ENCODE measurements around the gene SSTR3. TPM values are rescaled to one million over a fixed set of nuclear protein-coding genes. Genes with fewer than 3 reads are reported as not detected.

SSTR3 gene
- total RNA-seq, 2 donors from 2014 or later = 0.11 to 0.20 TPM

DNA sequence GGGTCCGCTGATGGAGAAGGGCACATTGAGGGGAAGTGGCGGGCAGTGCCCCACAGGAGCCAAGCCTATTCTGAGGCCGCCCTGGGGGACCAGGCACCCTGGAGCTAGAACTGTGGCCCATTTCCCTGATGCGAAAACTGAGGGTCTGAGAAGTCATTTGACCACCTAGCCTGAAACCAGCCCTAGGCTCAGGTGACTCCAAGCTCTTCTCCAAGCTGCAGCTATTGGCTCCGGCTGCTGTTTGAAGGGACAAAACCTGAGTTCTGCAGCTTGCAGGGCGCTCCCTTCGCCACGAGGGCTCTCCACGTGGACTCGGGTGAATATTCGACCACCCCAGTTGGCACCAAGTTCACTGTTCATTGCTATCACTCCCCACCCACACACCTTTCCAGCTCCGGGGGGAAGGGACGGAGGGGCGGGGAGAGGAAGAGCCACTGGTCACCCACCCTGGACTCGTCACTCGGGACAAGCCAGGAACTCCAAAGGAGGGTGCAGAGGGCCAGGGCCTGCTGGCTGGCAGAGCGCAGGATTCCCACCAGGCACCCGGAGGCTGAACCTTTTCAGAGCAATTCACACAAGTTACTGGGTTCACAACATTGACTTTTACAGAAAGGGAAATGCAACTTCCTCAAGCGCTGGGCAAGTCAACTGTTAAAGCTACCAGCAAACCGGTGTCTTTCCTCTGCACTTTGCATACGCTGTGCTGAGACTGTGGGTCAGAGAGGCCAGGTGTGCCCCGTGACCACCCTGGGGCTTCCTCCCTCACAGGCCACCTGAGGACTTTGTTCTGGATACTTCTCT is 32.8 kb upstream of the SSTR3 start:
- no peak overlapping the region for H3K27ac ChIP-seq (ENCODE audit: low read depth, low read length)
- no peaks in the 10 kb centered on the region for H3K36me3 ChIP-seq (ENCODE audit: control insufficient read depth, insufficient read depth, low read length)
- Mint-ChIP-seq H3K4me1 (peaks cover 8% of the 10 kb centered on the region), H3K36me3 (ENCODE audit: low read depth) (no peaks in the 10 kb centered on the region), H3K27me3 (ENCODE audit: insufficient read depth) (peaks cover 1% of the 10 kb centered on the region), H3K27ac (no peak overlapping the region), H3K4me3 (no peak overlapping the region), H3K9me3 (no peaks in the 10 kb centered on the region)
- no peaks in the 10 kb centered on the region for H3K9me3 ChIP-seq (ENCODE audit: control insufficient read depth, low read length)
- H3K4me3 ChIP-seq (ENCODE audit: low read length) = no peak overlapping the region
- WGBS, 2 experiments (ENCODE audit: insufficient coverage in 1 of 2, insufficient read length in 1 of 2) = 77 to 84% methylated on average over 10 to 22 of the region's 22 CpGs
- DNase-seq = peak; percentile 49
- TF ChIP-seq CTCF (conservative IDR thresholded peaks at IDR 0.05) = no peak
- peaks cover 5% of the 10 kb centered on the region for H3K4me1 ChIP-seq (ENCODE audit: control insufficient read depth, insufficient read depth, low read length)
- no peaks in the 10 kb centered on the region for H3K27me3 ChIP-seq (ENCODE audit: control insufficient read depth, insufficient read depth, low read length, poor library complexity, severe bottlenecking)
- no peak overlapping the region for H3K9ac ChIP-seq (ENCODE audit: extremely low read depth, low read length, poor library complexity, severe bottlenecking)

- H3K9me3 Mint-ChIP-seq = no peaks in the 10 kb centered on the region
- no peak within 1 kb of the TSS for H3K27ac ChIP-seq (ENCODE audit: low read depth, low read length)
- no peak within 1 kb of the TSS for H3K27ac Mint-ChIP-seq
- peak; percentile 82 for DNase-seq
- H3K4me1 Mint-ChIP-seq = peaks cover 8% of the 10 kb centered on the region
- H3K4me3 Mint-ChIP-seq = peak within 1 kb of the TSS; percentile 30
- H3K9me3 ChIP-seq (ENCODE audit: control insufficient read depth, low read length) = no peaks in the 10 kb centered on the region
- H3K36me3 ChIP-seq (ENCODE audit: control insufficient read depth, insufficient read depth, low read length) = no peaks in the 10 kb centered on the region
- H3K9ac ChIP-seq (ENCODE audit: extremely low read depth, low read length, poor library complexity, severe bottlenecking) = no peak within 1 kb of the TSS
- H3K27me3 ChIP-seq (ENCODE audit: control insufficient read depth, insufficient read depth, low read length, poor library complexity, severe bottlenecking) = no peaks in the 10 kb centered on the region
- peaks cover 5% of the 10 kb centered on the region for H3K4me1 ChIP-seq (ENCODE audit: control insufficient read depth, insufficient read depth, low read length)
- H3K4me3 ChIP-seq (ENCODE audit: low read length) = no peak within 1 kb of the TSS
- 69 to 70% methylated on average over 5 to 23 of the region's 23 CpGs for WGBS, 2 experiments (ENCODE audit: insufficient coverage in 1 of 2, insufficient read length in 1 of 2)
- H3K36me3 Mint-ChIP-seq (ENCODE audit: low read depth) = no peaks in the 10 kb centered on the region
- peaks cover 1% of the 10 kb centered on the region for H3K27me3 Mint-ChIP-seq (ENCODE audit: insufficient read depth)
- TF ChIP-seq CTCF (conservative IDR thresholded peaks at IDR 0.05) = no peak
Measured at GRCh38 chr22:37244114-37244921, 32.0 kb upstream of the SSTR3 start, which contains the start of gene RAC2. TSS of gene RAC2 (minus strand) at chr22:37244269. CDS start at chr22:37244148, 121 bp downstream.

GRCh38 chr22:37243402-37244113 is 31.3 kb upstream of the SSTR3 start:
- no peaks in the 10 kb centered on the region for H3K27me3 ChIP-seq (ENCODE audit: control insufficient read depth, insufficient read depth, low read length, poor library complexity, severe bottlenecking)
- no peak overlapping the region for H3K4me3 ChIP-seq (ENCODE audit: low read length)
- no peak for TF ChIP-seq CTCF (conservative IDR thresholded peaks at IDR 0.05)
- H3K27ac Mint-ChIP-seq = no peak overlapping the region
- H3K4me1 ChIP-seq (ENCODE audit: control insufficient read depth, insufficient read depth, low read length) = peaks cover 5% of the 10 kb centered on the region
- DNase-seq = peak; percentile 37
- no peaks in the 10 kb centered on the region for H3K36me3 Mint-ChIP-seq (ENCODE audit: low read depth)
- H3K9me3 Mint-ChIP-seq = no peaks in the 10 kb centered on the region
- no peak overlapping the region for H3K27ac ChIP-seq (ENCODE audit: low read depth, low read length)
- H3K9ac ChIP-seq (ENCODE audit: extremely low read depth, low read length, poor library complexity, severe bottlenecking) = no peak overlapping the region
- H3K9me3 ChIP-seq (ENCODE audit: control insufficient read depth, low read length) = no peaks in the 10 kb centered on the region
- H3K4me3 Mint-ChIP-seq = peak overlapping the region; percentile 30
- H3K4me1 Mint-ChIP-seq = peaks cover 8% of the 10 kb centered on the region
- H3K36me3 ChIP-seq (ENCODE audit: control insufficient read depth, insufficient read depth, low read length) = no peaks in the 10 kb centered on the region
- WGBS, 2 experiments (ENCODE audit: insufficient coverage in 1 of 2, insufficient read length in 1 of 2) = 87 to 93% methylated on average over 3 to 11 of the region's 12 CpGs
- H3K27me3 Mint-ChIP-seq (ENCODE audit: insufficient read depth) = peaks cover under 1% of the 10 kb centered on the region

Measured in endodermal cell (in vitro differentiated cells).